H1 (cell line): ENCODE measurements around the gene TLR7. TPM values are rescaled to one million over a fixed set of nuclear protein-coding genes. Genes with fewer than 3 reads are reported as not detected.

Experiments
- CTCF ChIA-PET: fragments of 300-600 bp; sonication (Branson Sonifier 250); formaldehyde crosslinking; loops from one replicate; lab custom pipeline; 2021; ENCODE audit not compliant: partially characterized antibody; lab: Charles Lee
- POLR2A ChIA-PET: fragments of 300-600 bp; sonication (Branson Sonifier 250); formaldehyde crosslinking; loops from one replicate; lab custom pipeline; 2021; ENCODE audit warnings: inconsistent platforms; ENCODE audit not compliant: partially characterized antibody; lab: Charles Lee
- DNase-seq, 2 experiments: peaks; one replicate each; pipeline versions ENCODE4 v3.0.0 to v3.0.0-alpha.2; 2010 to 2022; ENCODE audit warnings: low spot score in 2 of 2, low read depth in 1 of 2, mixed read lengths in 1 of 2
- FAIRE-seq: peaks from 2 replicates; lab custom pipeline; 2011; peaks lifted over from hg19 to GRCh38; lab: Jason Lieb, UNC
- H2AFZ ChIP-seq: 2 replicates; pipeline ENCODE4 v1.8.1; 2012; ENCODE audit warnings: low read length, inconsistent platforms
- H2AK5ac ChIP-seq: 2 replicates; pipeline ENCODE4 v1.6.1; 2013; ENCODE audit warnings: low read depth, low read length
- H2BK120ac ChIP-seq: replicated peaks from 2 replicates; pipeline ENCODE3; 2013; ENCODE audit warnings: low read depth, low read length, inconsistent platforms
- H2BK12ac ChIP-seq: 2 replicates; pipeline ENCODE4 v1.6.1; 2013; ENCODE audit warnings: low read depth, low read length
- H2BK15ac ChIP-seq: 2 replicates; pipeline ENCODE4 v1.6.1; 2013; ENCODE audit warnings: low read length
- H2BK20ac ChIP-seq: 2 replicates; pipeline ENCODE4 v1.6.1; 2013; ENCODE audit warnings: low read length
- H2BK5ac ChIP-seq: 2 replicates; pipeline ENCODE4 v1.6.1; 2013; ENCODE audit warnings: low read depth, low read length
- H3K14ac ChIP-seq: 2 replicates; pipeline ENCODE4 v1.6.1; 2013; ENCODE audit warnings: inconsistent platforms; ENCODE audit not compliant: insufficient read length
- H3K18ac ChIP-seq: 2 replicates; pipeline ENCODE4 v1.6.1; 2013; ENCODE audit warnings: low read length; ENCODE audit errors: extremely low read depth
- H3K23ac ChIP-seq: 2 replicates; pipeline ENCODE4 v1.6.1; 2013; ENCODE audit warnings: inconsistent platforms; ENCODE audit not compliant: insufficient read length
- H3K23me2 ChIP-seq: 2 replicates; pipeline ENCODE4 v1.6.1; 2013; ENCODE audit warnings: low read depth, low read length
- H3K27ac ChIP-seq: 2 replicates; pipeline ENCODE4 v1.6.1; 2011; ENCODE audit warnings: low read depth, low read length, inconsistent platforms
- H3K27me3 ChIP-seq, 4 experiments: replicated peaks in 1 of 4; 1 replicate in 1 of 4; 2 replicates in 3 of 4; pipeline versions ENCODE4 v1.6.1 to v1.8.1; 2011 to 2013; ENCODE audit warnings: low read length in 3 of 4, mild to moderate bottlenecking in 3 of 4, inconsistent platforms in 2 of 4, mixed read lengths in 2 of 4, moderate library complexity in 1 of 4; ENCODE audit not compliant: control insufficient read depth in 3 of 4, insufficient read depth in 3 of 4; ENCODE audit errors: extremely low read depth in 1 of 4
- H3K36me3 ChIP-seq, 4 experiments: 2 replicates each; pipeline versions ENCODE4 v1.6.1 to v1.8.1; 2011 to 2013; ENCODE audit warnings: mild to moderate bottlenecking in 4 of 4, low read length in 3 of 4, moderate library complexity in 2 of 4, control low read depth in 1 of 4, inconsistent platforms in 1 of 4; ENCODE audit not compliant: insufficient read depth in 4 of 4, control insufficient read depth in 2 of 4
- H3K4ac ChIP-seq: replicated peaks from 2 replicates; pipeline ENCODE3; 2013; ENCODE audit warnings: low read length, low read depth, mixed read lengths, inconsistent platforms; ENCODE audit not compliant: insufficient read length
- H3K4me1 ChIP-seq, 4 experiments: replicated peaks in 1 of 4; 1 replicate in 1 of 4; 2 replicates in 3 of 4; pipeline versions ENCODE4 v1.6.1 to v1.8.1; 2011 to 2013; ENCODE audit warnings: low read length in 3 of 4, inconsistent platforms in 2 of 4, mixed read lengths in 1 of 4; ENCODE audit not compliant: insufficient read depth in 4 of 4, control insufficient read depth in 3 of 4
- H3K4me2 ChIP-seq, 2 experiments: 2 replicates each; pipeline versions ENCODE4 v1.6.1 to v1.8.1; 2011 to 2013; ENCODE audit warnings: low read depth in 2 of 2, low read length in 2 of 2, control low read depth in 1 of 2, inconsistent platforms in 1 of 2, mild to moderate bottlenecking in 1 of 2; ENCODE audit not compliant: insufficient read depth in 1 of 2
- H3K4me3 ChIP-seq, 4 experiments: fragments of 200-600, 300-600 bp in 1 of 4; sonication (generic), shearing (Covaris generic), sonication (Bioruptor Twin) in 1 of 4; 2 replicates each; pipeline versions ENCODE4 v1.5.1 to v1.8.1; 2011 to 2016; ENCODE audit warnings: low read length in 4 of 4, low read depth in 3 of 4, control low read depth in 2 of 4, inconsistent platforms in 2 of 4, mild to moderate bottlenecking in 2 of 4, mixed read lengths in 1 of 4, moderate library complexity in 1 of 4; ENCODE audit not compliant: insufficient read depth in 2 of 4; ENCODE audit errors: extremely low read depth in 1 of 4
- H3K56ac ChIP-seq: replicated peaks from 2 replicates; pipeline ENCODE3; 2013; ENCODE audit warnings: low read depth, mild to moderate bottlenecking, mixed read lengths, low read length, inconsistent platforms; ENCODE audit not compliant: insufficient read length
- H3K79me1 ChIP-seq: 2 replicates; pipeline ENCODE4 v1.6.1; 2013; ENCODE audit warnings: low read depth, low read length, control low read depth
- H3K79me2 ChIP-seq, 2 experiments: 2 replicates each; pipeline versions ENCODE4 v1.6.1 to v1.8.1; 2012 to 2013; ENCODE audit warnings: low read length in 2 of 2, mild to moderate bottlenecking in 2 of 2, inconsistent platforms in 1 of 2; ENCODE audit not compliant: insufficient read depth in 2 of 2, control insufficient read depth in 1 of 2
- H3K9ac ChIP-seq, 4 experiments: replicated peaks in 1 of 4; 1 replicate in 1 of 4; 2 replicates in 3 of 4; pipeline versions ENCODE4 v1.6.1 to v1.8.1; 2011 to 2013; ENCODE audit warnings: low read depth in 3 of 4, low read length in 3 of 4, control low read depth in 2 of 4, mild to moderate bottlenecking in 2 of 4, moderate library complexity in 2 of 4, inconsistent platforms in 1 of 4; ENCODE audit errors: extremely low read depth in 1 of 4
- H3K9me3 ChIP-seq, 2 experiments: 2 replicates each; pipeline versions ENCODE4 v1.6.1 to v1.8.1; 2012 to 2013; ENCODE audit warnings: mild to moderate bottlenecking in 2 of 2, moderate library complexity in 2 of 2, control low read depth in 1 of 2, inconsistent platforms in 1 of 2, low read depth in 1 of 2, low read length in 1 of 2, mixed read lengths in 1 of 2; ENCODE audit not compliant: insufficient read depth in 2 of 2
- H4K20me1 ChIP-seq, 2 experiments: replicated peaks in 1 of 2; 2 replicates each; pipeline versions ENCODE3 to v1.8.1; 2011 to 2013; ENCODE audit warnings: inconsistent platforms in 2 of 2, low read length in 2 of 2, mild to moderate bottlenecking in 1 of 2; ENCODE audit not compliant: insufficient read depth in 2 of 2, control insufficient read depth in 1 of 2
- H4K5ac ChIP-seq: 2 replicates; pipeline ENCODE4 v1.6.1; 2013; ENCODE audit warnings: low read length, low read depth, mixed read lengths, inconsistent platforms; ENCODE audit not compliant: insufficient read length
- H4K8ac ChIP-seq: 2 replicates; pipeline ENCODE4 v1.8.0; 2013; ENCODE audit warnings: mild to moderate bottlenecking, moderate library complexity, low read length, inconsistent platforms; ENCODE audit not compliant: insufficient read depth; ENCODE audit errors: extremely low read depth
- H4K91ac ChIP-seq: replicated peaks from 2 replicates; pipeline ENCODE3; 2013; ENCODE audit warnings: low read length, mixed read lengths, inconsistent platforms; ENCODE audit not compliant: insufficient read length
- BCL11A ChIP-seq, 2 experiments: IDR thresholded peaks; one replicate each; pipeline ENCODE4 v1.6.1; 2011; ENCODE audit warnings: low read depth in 2 of 2, low read length in 2 of 2, mild to moderate bottlenecking in 2 of 2
- BRCA1 ChIP-seq: IDR thresholded peaks from 2 replicates; pipeline ENCODE4 v1.6.1; 2012; ENCODE audit warnings: low read depth, low read length, improper control_type of control experiment
- CBX8 ChIP-seq: fragments of 300-800, 300-1000 bp; sonication (generic); IDR thresholded peaks from 2 replicates; pipeline ENCODE4 v1.7.1; 2016; ENCODE audit warnings: low read depth, low read length, borderline replicate concordance
- KDM4A ChIP-seq: IDR thresholded peaks from one replicate; pipeline ENCODE4 v1.7.1; 2012; ENCODE audit warnings: low read depth, mild to moderate bottlenecking, moderate library complexity, low read length, inconsistent platforms; ENCODE audit not compliant: severe bottlenecking
- MAFK ChIP-seq: IDR thresholded peaks from 2 replicates; pipeline ENCODE4 v1.6.1; 2012; ENCODE audit warnings: low read depth, mild to moderate bottlenecking, improper control_type of control experiment, low read length
- NRF1 ChIP-seq: IDR thresholded peaks from 2 replicates; pipeline ENCODE4 v1.6.1; 2011; ENCODE audit warnings: mild to moderate bottlenecking, low read depth, low read length, improper control_type of control experiment
- POLR2A ChIP-seq, 2 experiments: IDR thresholded peaks; 1 replicate in 1 of 2; 2 replicates in 1 of 2; pipeline ENCODE4 v1.6.1; 2011; ENCODE audit warnings: low read depth in 2 of 2, low read length in 2 of 2, mild to moderate bottlenecking in 2 of 2; ENCODE audit errors: control extremely low read depth in 1 of 2
- POLR2AphosphoS5 ChIP-seq: IDR thresholded peaks from 2 replicates; pipeline ENCODE4 v1.6.1; 2011; ENCODE audit warnings: low read depth, low read length
- SAP30 ChIP-seq: fragments of 300-600 bp; sonication (generic); IDR thresholded peaks from 2 replicates; pipeline ENCODE4 v1.7.1; 2012; ENCODE audit warnings: low read length, moderate library complexity, mild to moderate bottlenecking, inconsistent platforms; ENCODE audit not compliant: insufficient read depth, insufficient replicate concordance
- SP1 ChIP-seq: IDR thresholded peaks from 2 replicates; pipeline ENCODE4 v1.6.1; 2011; ENCODE audit warnings: low read depth, low read length
- SUZ12 ChIP-seq: fragments of 200-600 bp; sonication (generic); IDR thresholded peaks from 2 replicates; pipeline ENCODE4 v1.6.1; 2012; ENCODE audit warnings: mild to moderate bottlenecking, inconsistent platforms, low read length, moderate library complexity, mixed read lengths
- TAF1 ChIP-seq: IDR thresholded peaks from 2 replicates; pipeline ENCODE4 v1.6.1; 2011; ENCODE audit warnings: mild to moderate bottlenecking, low read depth, low read length
- TBP ChIP-seq: IDR thresholded peaks from 2 replicates; pipeline ENCODE4 v1.6.1; 2011; ENCODE audit warnings: low read depth, low read length, improper control_type of control experiment
- TCF12 ChIP-seq: IDR thresholded peaks from 2 replicates; pipeline ENCODE4 v1.6.1; 2011; ENCODE audit warnings: low read depth, mild to moderate bottlenecking, low read length
- ZNF274 ChIP-seq: IDR thresholded peaks from 2 replicates; pipeline ENCODE4 v1.7.0; 2012; ENCODE audit warnings: low read length, borderline replicate concordance; ENCODE audit errors: extremely low read depth
- WGBS, 2 experiments: shearing (Covaris generic) in 1 of 2; methylation state at CpG; one replicate each; pipeline versions ENCODE4 v1.1.6 to v1.1.7; 2013 to 2015; ENCODE audit warnings: low lambda C conversion rate in 2 of 2, mixed read lengths in 2 of 2, inconsistent platforms in 1 of 2, low coverage in 1 of 2, missing lambda C conversion rate in 1 of 2; ENCODE audit not compliant: insufficient replicate concordance in 2 of 2, insufficient coverage in 1 of 2, insufficient read length in 1 of 2; ENCODE audit errors: extremely low coverage in 1 of 2, missing lambda C conversion rate in 1 of 2; 5-methylcytosine and 5-hydroxymethylcytosine counted together
- polyA plus RNA-seq, 7 experiments: library from polyadenylated mRNA; depleted of rRNA in 3 of 7; stranded (reverse) in 5 of 7; unstranded in 2 of 7; fragments of >200 nt in 5 of 7; fragments of 200-250 nt in 2 of 7; gene quantifications; 1 replicate in 5 of 7; 2 replicates in 1 of 7; 4 replicates in 1 of 7; pipeline versions ENCODE4 v1.2.1 to v1.2.3, GENCODE V29; 2011 to 2013; ENCODE audit warnings: missing spikeins in 2 of 7, mixed read lengths in 2 of 7
- total RNA-seq: library from RNA; stranded (reverse); fragmentation: NEBNext Ultra II Directional; extraction: Animal tissue kit (Norgen Biotek cat#: 25700); gene quantifications from 2 replicates; pipeline ENCODE4 v1.2.1, GENCODE V29; 2021
- TF ChIP-seq, protein P1 (sequence below): IDR thresholded peaks from 2 replicates; pipeline ENCODE4 v1.6.1; 2012; ENCODE audit warnings: inconsistent platforms

Gene TLR7
- total and polyA plus RNA-seq, 2 of the 8 experiments (the other 6 are each of a cell fraction or from before 2014, with no cell fraction given) = 0.02 TPM; not detected in 1

DNA sequence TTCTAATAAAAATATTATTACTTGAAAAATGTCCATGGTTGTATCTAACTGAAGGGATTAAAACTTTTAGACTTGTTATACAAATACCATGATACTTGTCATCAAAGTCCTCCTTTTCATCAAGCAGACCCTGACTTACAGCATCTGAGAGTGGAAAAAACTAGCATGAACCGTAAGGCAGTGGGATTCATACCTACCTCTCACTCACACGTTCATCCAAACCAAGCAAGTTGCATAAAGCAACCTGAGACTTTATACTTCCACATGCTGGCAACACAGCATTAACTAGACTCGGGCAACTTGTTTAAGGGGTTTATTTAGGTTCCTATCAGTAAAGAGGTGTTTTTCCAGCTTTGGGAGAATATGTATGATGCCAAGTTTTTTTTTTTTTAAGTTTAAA is 22.6 kb upstream of the TLR7 start:
- no peak overlapping the region for H3K14ac ChIP-seq
- H3K23ac ChIP-seq = no peak overlapping the region
- H3K27ac ChIP-seq = no peak overlapping the region
- H3K4ac ChIP-seq = no peak overlapping the region
- no peaks in the 10 kb centered on the region for H3K27me3 ChIP-seq
- H3K4me1 ChIP-seq = no peaks in the 10 kb centered on the region
- H3K4me2 ChIP-seq = no peak overlapping the region
- H2BK5ac ChIP-seq = no peak overlapping the region
- ChIA-PET CTCF (no interaction called here), POLR2A (no interaction called here)
- H2AFZ ChIP-seq = no peak overlapping the region
- H3K79me1 ChIP-seq = no peaks in the 10 kb centered on the region
- H2BK15ac ChIP-seq = no peak overlapping the region
- H4K8ac ChIP-seq = no peak overlapping the region
- no peak overlapping the region for H2BK20ac ChIP-seq
- FAIRE-seq (no peak), DNase-seq (no peak)
- no peak overlapping the region for H2BK120ac ChIP-seq
- no peak overlapping the region for H3K4me3 ChIP-seq
- no peak overlapping the region for H4K5ac ChIP-seq
- H4K20me1 ChIP-seq = no peaks in the 10 kb centered on the region
- H2AK5ac ChIP-seq = no peak overlapping the region
- no peaks in the 10 kb centered on the region for H3K23me2 ChIP-seq
- H3K56ac ChIP-seq = no peak overlapping the region
- no peaks in the 10 kb centered on the region for H3K79me2 ChIP-seq
- no peaks in the 10 kb centered on the region for H3K36me3 ChIP-seq
- no peak overlapping the region for H4K91ac ChIP-seq
- no peak overlapping the region for H3K9ac ChIP-seq
- WGBS, 2 experiments = 89% methylated on average over 3 of the region's 3 CpGs; no CpG with 5 or more reads in 1 of the 2 experiments
- no peak overlapping the region for H3K18ac ChIP-seq
- H3K9me3 ChIP-seq = no peaks in the 10 kb centered on the region
- no peak overlapping the region for H2BK12ac ChIP-seq
- TF ChIP-seq MAFK (no peak), BRCA1 (no peak), ZNF274 (no peak), SUZ12 (no peak), POLR2A (IDR thresholded peaks at IDR 0.05; ENCODE audit: control extremely low read depth in 1 of 2, low read depth in 2 of 2, low read length in 2 of 2) (no peak), SP1 (no peak), TCF12 (no peak), TBP (no peak), NRF1 (no peak), POLR2AphosphoS5 (no peak), TAF1 (no peak), SAP30 (no peak), BCL11A (IDR thresholded peaks at IDR 0.05; ENCODE audit: low read depth in 2 of 2, low read length in 2 of 2) (no peak), CBX8 (no peak), KDM4A (no peak)
- TF ChIP-seq, protein P1, sequence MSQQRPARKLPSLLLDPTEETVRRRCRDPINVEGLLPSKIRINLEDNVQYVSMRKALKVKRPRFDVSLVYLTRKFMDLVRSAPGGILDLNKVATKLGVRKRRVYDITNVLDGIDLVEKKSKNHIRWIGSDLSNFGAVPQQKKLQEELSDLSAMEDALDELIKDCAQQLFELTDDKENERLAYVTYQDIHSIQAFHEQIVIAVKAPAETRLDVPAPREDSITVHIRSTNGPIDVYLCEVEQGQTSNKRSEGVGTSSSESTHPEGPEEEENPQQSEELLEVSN = no peak
